K562 (cell line): ENCODE measurements around the gene SLCO3A1.

ENCODE experiments used
- BCL6 ChIP-seq: fragments of 250-450 bp; sonication (Bioruptor Pico); IDR thresholded peaks from 2 replicates; pipeline ENCODE4 v1.4.0; 2020
- CEBPG ChIP-seq, 3 experiments: fragments of 200-800 bp in 1 of 3; sonication (Bioruptor generic) in 1 of 3; sonication (generic) in 1 of 3; formaldehyde crosslinking in 1 of 3; IDR thresholded peaks in 2 of 3; conservative IDR thresholded peaks in 1 of 3; 2 replicates each; pipeline versions ENCODE4 v1.6.1 to v1.8.0; 2016 to 2022; ENCODE audit warnings: missing compliant biosample characterization in 2 of 3, missing genetic modification characterization in 2 of 3, mild to moderate bottlenecking in 1 of 3, missing genetic modification reagents in 1 of 3
- MAZ ChIP-seq, 2 experiments: fragments of 450-650 bp in 1 of 2; sonication (generic) in 1 of 2; formaldehyde crosslinking; IDR thresholded peaks in 1 of 2; conservative IDR thresholded peaks in 1 of 2; 2 replicates each; pipeline versions ENCODE4 v1.4.0 to v1.5.0; 2020; ENCODE audit warnings: mild to moderate bottlenecking in 1 of 2, missing genetic modification reagents in 1 of 2
- MYC ChIP-seq, 2 experiments: fragments of 250-450 bp in 1 of 2; sonication (Bioruptor Pico) in 1 of 2; IDR thresholded peaks; 2 replicates each; pipeline versions ENCODE4 v1.5.1 to v1.6.1; 2012 to 2021; ENCODE audit warnings: low read depth in 2 of 2, borderline replicate concordance in 1 of 2, improper control_type of control experiment in 1 of 2, low read length in 1 of 2, mild to moderate bottlenecking in 1 of 2, moderate library complexity in 1 of 2
- NCOA4 ChIP-seq: fragments of 450-650 bp; IDR thresholded peaks from 2 replicates; pipeline ENCODE4 v1.6.1; 2018; ENCODE audit warnings: mild to moderate bottlenecking; ENCODE audit not compliant: partially characterized antibody
- WHSC1 ChIP-seq: IDR thresholded peaks from one replicate; pipeline ENCODE4 v1.6.1; 2012; ENCODE audit warnings: low read length, control low read depth, inconsistent platforms
- ZNF3 ChIP-seq: fragments of 250-450 bp; sonication (Bioruptor Pico); IDR thresholded peaks from 2 replicates; pipeline ENCODE4 v1.5.0; 2021; ENCODE audit warnings: mild to moderate bottlenecking, moderate library complexity
- TF ChIP-seq, protein P1 (sequence below): sonication (generic); formaldehyde crosslinking; IDR thresholded peaks from 2 replicates; pipeline ENCODE4 v1.8.1; 2023; ENCODE audit warnings: mild to moderate bottlenecking, missing genetic modification reagents, moderate library complexity

- TF ChIP-seq NCOA4 (no peak), MYC (IDR thresholded peaks at IDR 0.05; ENCODE audit: low read depth, low read length) (no peak), MYC (CRISPR knock-in tag; IDR thresholded peaks at IDR 0.05; ENCODE audit: borderline replicate concordance, low read depth) (no peak), BCL6 (CRISPR knock-in tag) (no peak), ZNF3 (CRISPR knock-in tag) (no peak), WHSC1 (no peak), CEBPG (CRISPR knock-in tag; IDR thresholded peaks at IDR 0.05) (no peak), CEBPG (tag; conservative IDR thresholded peaks at IDR 0.05 in 1 of 2, IDR thresholded peaks at IDR 0.05 in 1 of 2) (no peak), MAZ (CRISPR knock-in tag; conservative IDR thresholded peaks at IDR 0.05 in 1 of 2, IDR thresholded peaks at IDR 0.05 in 1 of 2) (no peak)
- TF ChIP-seq, protein P1, sequence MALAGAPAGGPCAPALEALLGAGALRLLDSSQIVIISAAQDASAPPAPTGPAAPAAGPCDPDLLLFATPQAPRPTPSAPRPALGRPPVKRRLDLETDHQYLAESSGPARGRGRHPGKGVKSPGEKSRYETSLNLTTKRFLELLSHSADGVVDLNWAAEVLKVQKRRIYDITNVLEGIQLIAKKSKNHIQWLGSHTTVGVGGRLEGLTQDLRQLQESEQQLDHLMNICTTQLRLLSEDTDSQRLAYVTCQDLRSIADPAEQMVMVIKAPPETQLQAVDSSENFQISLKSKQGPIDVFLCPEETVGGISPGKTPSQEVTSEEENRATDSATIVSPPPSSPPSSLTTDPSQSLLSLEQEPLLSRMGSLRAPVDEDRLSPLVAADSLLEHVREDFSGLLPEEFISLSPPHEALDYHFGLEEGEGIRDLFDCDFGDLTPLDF (CRISPR knock-in tag), result no peak
These were observed 266.7 kb downstream of the SLCO3A1 start for GRCh38 chr15:92120094-92120795.
